ENCODE data around the gene ENAM. TPM values are rescaled to one million over a fixed set of nuclear protein-coding genes. Genes with fewer than 3 reads are reported as not detected.

The ENAM gene
- not detected for total RNA-seq

GRCh38 chr4:70628444-70628843 lies at the start of gene ENAM:
TSS of gene ENAM (plus strand) at chr4:70628744. CDS start at chr4:70629501, 757 bp downstream.
- no peaks in the 10 kb centered on the region for H3K9me3 Mint-ChIP-seq
- no peak within 1 kb of the TSS for H3K27ac Mint-ChIP-seq
- H3K36me3 Mint-ChIP-seq (ENCODE audit: low read depth) = no peaks in the 10 kb centered on the region
- TF ChIP-seq CTCF (IDR thresholded peaks at IDR 0.05) = no peak
- CTCF ChIA-PET = interaction anchor here (0.9 to 2.4 kb wide), 3 partner anchors 12 to 27 kb away, joined by 3 to 11 read pairs (median 5); no protein-coding TSS in a partner anchor
- peaks cover 1% of the 10 kb centered on the region for H3K27me3 Mint-ChIP-seq
- ATAC-seq (no peak), DNase-seq (no peak)
- peaks cover 9% of the 10 kb centered on the region for H3K4me1 Mint-ChIP-seq (ENCODE audit: low read depth)
- POLR2A ChIA-PET = no interaction called here
- intact Hi-C loops (cut with micrococcal nuclease) = no loop called here
- H3K4me3 Mint-ChIP-seq = no peak within 1 kb of the TSS

- ChIA-PET CTCF (no interaction called here), POLR2A (interaction anchor here (0.6 kb wide), 2 partner anchors 379 to 1116 kb away, joined by 4 read pairs; no protein-coding TSS in a partner anchor)
- no peak for ATAC-seq
Observed at GRCh38 chr4:70581980-70582379, 46.6 kb upstream of the ENAM start.

GRCh38 chr4:70583952-70584834 lies 44.4 kb upstream of the ENAM start:
- H3K36me3 Mint-ChIP-seq (ENCODE audit: low read depth) = no peaks in the 10 kb centered on the region
- ATAC-seq = no peak
- H3K4me3 Mint-ChIP-seq = no peak overlapping the region
- no peak for TF ChIP-seq CTCF (IDR thresholded peaks at IDR 0.05)
- H3K4me1 Mint-ChIP-seq (ENCODE audit: low read depth) = no peaks in the 10 kb centered on the region
- CTCF ChIA-PET = interaction anchor here (0.6 kb wide), 1 partner anchor 1848 kb away, joined by 3 read pairs; no protein-coding TSS in a partner anchor
- intact Hi-C loops (cut with micrococcal nuclease) = no loop called here
- POLR2A ChIA-PET = no interaction called here
- no peak overlapping the region for H3K27ac Mint-ChIP-seq
- H3K27me3 Mint-ChIP-seq = no peaks in the 10 kb centered on the region
- no peaks in the 10 kb centered on the region for H3K9me3 Mint-ChIP-seq
- no peak for DNase-seq

More at GRCh38 chr4:70581980-70582379, 46.6 kb upstream of the ENAM start:
- H3K4me3 Mint-ChIP-seq = no peak overlapping the region
- H3K4me1 Mint-ChIP-seq (ENCODE audit: low read depth) = no peaks in the 10 kb centered on the region
- no peak overlapping the region for H3K27ac Mint-ChIP-seq
- H3K36me3 Mint-ChIP-seq (ENCODE audit: low read depth) = no peaks in the 10 kb centered on the region
- TF ChIP-seq CTCF (IDR thresholded peaks at IDR 0.05) = no peak
- intact Hi-C loops (cut with micrococcal nuclease) = no loop called here
- peaks cover 1% of the 10 kb centered on the region for H3K27me3 Mint-ChIP-seq
- no peak for DNase-seq
- no peaks in the 10 kb centered on the region for H3K9me3 Mint-ChIP-seq

- ChIA-PET CTCF (no interaction called here), POLR2A (no interaction called here)
- no peak overlapping the region for H3K27ac Mint-ChIP-seq
- H3K4me3 Mint-ChIP-seq = no peak overlapping the region
- DNase-seq = no peak
- intact Hi-C loops (cut with micrococcal nuclease) = no loop called here
- H3K9me3 Mint-ChIP-seq = no peaks in the 10 kb centered on the region
- TF ChIP-seq CTCF (IDR thresholded peaks at IDR 0.05) = no peak
- H3K4me1 Mint-ChIP-seq (ENCODE audit: low read depth) = no peaks in the 10 kb centered on the region
- no peak for ATAC-seq
- H3K27me3 Mint-ChIP-seq = no peaks in the 10 kb centered on the region
- no peaks in the 10 kb centered on the region for H3K36me3 Mint-ChIP-seq (ENCODE audit: low read depth)
Observed at GRCh38 chr4:70586841-70587240, 41.7 kb upstream of the ENAM start.

GRCh38 chr4:70589785-70590184 lies 38.8 kb upstream of the ENAM start:
- TF ChIP-seq CTCF (IDR thresholded peaks at IDR 0.05) = no peak
- Mint-ChIP-seq H3K9me3 (no peaks in the 10 kb centered on the region), H3K4me1 (ENCODE audit: low read depth) (no peaks in the 10 kb centered on the region), H3K36me3 (ENCODE audit: low read depth) (no peaks in the 10 kb centered on the region), H3K27me3 (no peaks in the 10 kb centered on the region), H3K4me3 (no peak overlapping the region), H3K27ac (no peak overlapping the region)
- ATAC-seq (no peak), DNase-seq (no peak)
- POLR2A ChIA-PET = no interaction called here
- intact Hi-C loops (cut with micrococcal nuclease) = no loop called here
- CTCF ChIA-PET = interaction anchor here (1.3 kb wide), 1 partner anchor 12 kb away, joined by 4 read pairs; no protein-coding TSS in a partner anchor

All from activated CD8-positive, alpha-beta T cell treated with anti-CD3 and anti-CD28 coated beads for 36 hours (primary cell).